ENCODE measurements around the gene VPS51. TPM values are rescaled to one million over a fixed set of nuclear protein-coding genes. Genes with fewer than 3 reads are reported as not detected.

The VPS51 gene
- total and polyA plus RNA-seq, 4 donors = 69.6 to 164 (median 124) TPM

- no peak overlapping the region for H3K4me3 ChIP-seq
- 92 to 95% methylated on average over 37 to 38 of the region's 38 CpGs for WGBS, 2 donors
- H3K9ac ChIP-seq (ENCODE audit: insufficient read depth in 1 of 2, low read length in 2 of 2) = no peak overlapping the region
- H3K4me1 ChIP-seq (ENCODE audit: control insufficient read depth in 5 of 5, insufficient read depth in 5 of 5, low read length in 5 of 5) = peaks cover 0 to 25% (median 8%) of the 10 kb centered on the region in 5 donors
- H3K27ac ChIP-seq (ENCODE audit: low read depth in 1 of 2, low read length in 1 of 2) = no peak overlapping the region
- DNase-seq (no peak), ATAC-seq (ENCODE audit: insufficient read depth, low FRiP score) (no peak)
- peaks cover 0 to 3% (median 0%) of the 10 kb centered on the region in 3 donors for H3K27me3 ChIP-seq (ENCODE audit: control insufficient read depth in 3 of 3, insufficient read depth in 3 of 3, low read length in 2 of 3)
- H3K36me3 ChIP-seq (ENCODE audit: control insufficient read depth in 4 of 4, insufficient read depth in 4 of 4, low read length in 4 of 4) = peaks cover 4 to 31% (median 8%) of the 10 kb centered on the region in 4 donors
- no peak for TF ChIP-seq CTCF (IDR thresholded peaks at IDR 0.05; ENCODE audit: control extremely low read depth, extremely low read depth)
- H3K9me3 ChIP-seq (ENCODE audit: control insufficient read depth in 4 of 4, insufficient read depth in 3 of 4, low read length in 3 of 4) = no peaks in the 10 kb centered on the region
Measured at GRCh38 chr11:65108469-65109123, 12.6 kb downstream of the VPS51 start.

- no peak overlapping the region for H3K27ac ChIP-seq (ENCODE audit: low read depth in 1 of 2, low read length in 1 of 2)
- H3K9ac ChIP-seq (ENCODE audit: insufficient read depth in 1 of 2, low read length in 2 of 2) = no peak overlapping the region
- TF ChIP-seq CTCF (IDR thresholded peaks at IDR 0.05; ENCODE audit: control extremely low read depth, extremely low read depth) = no peak
- H3K4me1 ChIP-seq (ENCODE audit: control insufficient read depth in 5 of 5, insufficient read depth in 5 of 5, low read length in 5 of 5) = peaks cover 0 to 25% (median 9%) of the 10 kb centered on the region in 5 donors
- peaks cover 0 to 3% (median 0%) of the 10 kb centered on the region in 3 donors for H3K27me3 ChIP-seq (ENCODE audit: control insufficient read depth in 3 of 3, insufficient read depth in 3 of 3, low read length in 2 of 3)
- 91 to 93% methylated on average over 36 of the region's 36 CpGs for WGBS, 2 donors
- H3K9me3 ChIP-seq (ENCODE audit: control insufficient read depth in 4 of 4, insufficient read depth in 3 of 4, low read length in 3 of 4) = no peaks in the 10 kb centered on the region
- ATAC-seq (ENCODE audit: insufficient read depth, low FRiP score) (no peak), DNase-seq (no peak)
- H3K36me3 ChIP-seq (ENCODE audit: control insufficient read depth in 4 of 4, insufficient read depth in 4 of 4, low read length in 4 of 4) = peaks cover 4 to 31% (median 8%) of the 10 kb centered on the region in 4 donors
- no peak overlapping the region for H3K4me3 ChIP-seq
Measured at GRCh38 chr11:65109231-65110198, 13.5 kb downstream of the VPS51 start.

GRCh38 chr11:65110354-65110861 lies 14.4 kb downstream of the VPS51 start:
- Histone ChIP-seq H3K27ac (ENCODE audit: low read depth in 1 of 2, low read length in 1 of 2) (peak overlapping the region in 1 of 2 donors; percentile 52), H3K4me3 (no peak overlapping the region), H3K9ac (ENCODE audit: insufficient read depth in 1 of 2, low read length in 2 of 2) (no peak overlapping the region), H3K4me1 (ENCODE audit: control insufficient read depth in 5 of 5, insufficient read depth in 5 of 5, low read length in 5 of 5) (peaks cover 0 to 25% (median 9%) of the 10 kb centered on the region in 5 donors), H3K9me3 (ENCODE audit: control insufficient read depth in 4 of 4, insufficient read depth in 3 of 4, low read length in 3 of 4) (no peaks in the 10 kb centered on the region), H3K27me3 (ENCODE audit: control insufficient read depth in 3 of 3, insufficient read depth in 3 of 3, low read length in 2 of 3) (peaks cover 0 to 3% (median 0%) of the 10 kb centered on the region in 3 donors), H3K36me3 (ENCODE audit: control insufficient read depth in 4 of 4, insufficient read depth in 4 of 4, low read length in 4 of 4) (peaks cover 4 to 31% (median 8%) of the 10 kb centered on the region in 4 donors)
- ATAC-seq (ENCODE audit: insufficient read depth, low FRiP score) = peak; percentile 48
- TF ChIP-seq CTCF (IDR thresholded peaks at IDR 0.05; ENCODE audit: control extremely low read depth, extremely low read depth) = peak; percentile 98
- 11 to 12% methylated on average over 18 of the region's 18 CpGs for WGBS, 2 donors
- DNase-seq = peak; percentile 81 to 88 (median 84)

Data from lung (tissue), 12 donors.